SW 1271 (cell line): Measurements from ENCODE around the gene RRAD.

Experiments used
- DNase-seq, 2 experiments: peaks; one replicate each; lab custom pipeline; 2025; lab: John Stamatoyannopoulos, UW

The RRAD gene

GRCh38 chr16:66917741-66918140, 7.6 kb downstream of the RRAD start:
- no peak for DNase-seq

DNA sequence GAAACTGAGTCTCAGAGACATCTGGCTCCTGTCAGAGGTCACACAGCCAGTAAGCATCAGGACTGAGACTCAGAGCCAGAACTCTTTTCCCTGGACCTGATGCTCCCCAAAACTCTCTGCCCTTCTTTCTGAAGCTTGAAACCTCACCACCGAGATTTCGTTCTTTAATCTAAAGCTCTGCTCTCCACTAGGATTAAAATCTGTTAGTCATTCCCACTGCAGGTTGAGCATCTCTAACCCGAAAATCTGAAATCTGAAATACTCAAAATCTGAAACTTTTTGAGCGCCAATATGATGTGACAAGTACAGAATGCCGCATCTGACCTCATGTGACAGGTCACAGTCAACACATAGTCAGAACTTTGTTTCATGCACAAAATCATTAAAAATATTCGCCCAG, 8.8 kb downstream of the RRAD start:
- DNase-seq: no peak

DNA sequence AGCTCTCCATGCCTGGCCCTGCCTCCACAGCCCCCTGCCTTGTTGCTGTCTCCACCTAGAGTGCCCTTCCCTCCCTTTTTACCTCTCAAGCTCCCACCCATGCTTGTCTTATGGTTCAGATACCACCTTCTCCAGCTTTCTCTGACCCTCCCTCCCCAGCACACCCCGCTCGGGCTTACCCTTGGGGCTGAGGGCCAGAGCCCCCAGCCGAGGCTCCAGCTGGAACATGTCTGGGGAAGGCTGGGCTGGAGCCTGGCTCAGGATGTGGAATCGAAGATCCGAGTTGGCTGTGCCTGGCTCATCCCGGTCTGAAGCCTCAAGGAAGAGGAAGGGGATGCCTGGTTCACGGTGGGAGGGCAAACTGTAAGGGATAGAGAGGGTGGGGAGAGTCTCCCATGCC, 10.3 kb downstream of the RRAD start:
- no peak for DNase-seq

DNA sequence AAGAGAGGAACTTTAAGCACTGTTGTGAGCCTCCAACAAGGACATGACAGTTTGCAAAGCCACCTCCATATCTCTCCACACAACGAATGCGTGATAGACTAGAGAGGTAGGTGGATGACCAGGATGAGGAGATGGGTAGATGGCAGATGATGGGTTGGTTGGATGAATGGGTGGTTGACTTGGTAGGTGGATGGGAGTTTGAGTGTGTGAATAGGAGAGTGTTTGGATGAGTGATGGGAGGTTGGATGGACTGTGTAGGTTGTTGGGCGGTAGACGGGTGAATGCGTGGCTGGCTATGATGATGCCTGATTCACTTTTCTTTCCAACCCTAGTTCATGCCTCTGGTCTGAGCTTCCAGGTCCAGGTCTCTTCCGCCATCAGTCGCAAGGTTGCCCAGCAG, 10.8 kb downstream of the RRAD start:
- DNase-seq: no peak

GRCh38 chr16:66913711-66914110, 11.6 kb downstream of the RRAD start:
- DNase-seq: no peak

DNA sequence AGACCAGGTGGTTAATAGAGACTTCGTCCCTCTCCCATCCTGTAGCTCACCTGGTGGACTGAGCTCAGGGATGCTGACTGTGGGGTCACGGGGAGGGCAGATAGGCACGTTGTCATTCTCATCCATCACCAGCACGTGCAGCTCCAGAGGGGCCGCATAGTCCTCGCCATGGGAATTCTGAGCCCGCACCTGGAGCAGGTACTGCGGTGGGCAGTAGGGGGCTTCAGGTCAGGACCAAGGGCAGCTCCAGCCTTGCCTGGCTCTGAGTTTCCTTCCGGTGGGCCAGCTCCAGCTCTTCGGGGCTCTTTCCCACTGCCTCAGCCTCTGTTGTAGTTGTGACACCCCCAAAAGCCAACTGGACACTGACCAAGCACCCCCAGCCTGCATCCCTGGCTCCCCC, 12.3 kb downstream of the RRAD start:
- no peak for DNase-seq

DNA sequence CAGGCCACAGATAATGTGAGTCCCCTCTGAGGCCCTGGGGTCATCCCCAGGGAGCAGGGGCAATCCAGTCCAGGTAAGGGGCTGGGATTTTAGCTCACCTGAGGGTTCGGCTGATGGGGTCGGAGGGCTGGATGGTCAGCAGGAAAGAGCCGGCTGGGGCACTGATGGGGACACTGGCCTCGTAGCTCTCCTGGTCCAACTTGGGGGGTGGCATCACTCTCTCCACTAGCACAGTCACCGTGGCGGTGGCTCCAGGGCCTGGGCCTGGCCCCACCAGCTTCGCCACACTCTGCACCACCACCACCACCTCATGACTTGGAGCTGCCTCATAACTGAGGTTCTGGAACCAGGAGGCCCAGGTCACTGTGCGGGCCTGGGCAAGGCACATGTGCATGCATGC, 13.5 kb downstream of the RRAD start:
- no peak for DNase-seq

GRCh38 chr16:66911112-66911511, 14.2 kb downstream of the RRAD start:
- DNase-seq: no peak

- no peak for DNase-seq
Measured at GRCh38 chr16:66910175-66910940, 15.0 kb downstream of the RRAD start.

DNA sequence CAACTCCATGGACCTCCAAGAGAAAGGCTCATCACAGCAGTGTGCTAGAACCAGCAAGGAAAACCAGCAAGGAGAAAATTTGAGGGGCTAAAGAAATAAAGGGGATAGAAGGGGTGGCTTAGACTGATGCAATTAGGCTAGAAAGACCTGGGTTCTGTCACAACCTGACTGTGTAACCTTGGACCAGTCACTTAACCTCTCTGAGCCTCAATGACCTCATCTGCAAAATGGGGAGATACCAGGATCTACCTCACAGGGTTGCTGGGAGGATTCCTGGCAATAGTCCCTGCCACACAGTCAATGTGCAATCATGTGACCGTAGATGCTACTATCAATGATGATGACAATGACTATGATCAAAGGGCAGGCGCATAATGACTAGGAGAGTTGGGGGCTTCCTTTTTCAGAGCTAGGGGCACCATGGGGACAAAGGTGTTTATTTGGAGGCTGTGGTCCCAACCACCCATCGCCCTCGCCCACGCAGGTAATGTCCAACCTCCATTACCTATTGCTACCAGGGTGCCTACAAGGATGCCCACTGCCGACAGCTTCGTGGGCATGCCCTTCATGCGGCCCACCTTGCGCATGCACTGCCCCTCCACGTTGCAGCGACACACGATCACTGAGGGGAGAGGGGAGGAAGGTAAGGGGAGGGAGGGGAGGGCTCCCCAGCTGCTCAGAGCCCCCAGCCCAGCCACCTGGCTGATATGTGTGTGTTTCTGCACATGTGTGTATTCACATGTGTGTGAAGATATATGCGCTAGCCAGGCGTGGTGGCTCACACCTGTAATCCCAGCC, 16.4 kb downstream of the RRAD start:
- no peak for DNase-seq

DNA sequence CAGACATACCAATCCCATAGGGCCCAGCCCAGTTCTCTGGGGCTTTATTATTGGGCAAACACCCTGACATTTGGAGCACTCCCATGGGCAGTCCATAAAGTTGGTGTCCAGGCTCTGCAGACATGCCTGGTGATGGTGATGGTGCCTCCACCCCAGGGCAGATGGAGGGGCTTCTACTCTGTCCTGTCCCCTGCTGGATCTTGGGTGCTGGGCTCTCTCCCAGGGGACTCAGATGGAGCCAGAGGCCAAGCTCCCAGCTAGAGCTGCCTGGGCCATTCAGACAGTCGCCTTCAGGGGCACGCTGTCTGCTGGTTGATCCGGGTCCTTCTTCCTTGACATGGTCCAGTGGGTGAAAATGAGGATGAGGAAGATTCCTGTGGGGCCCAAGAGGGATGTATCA, 17.2 kb downstream of the RRAD start:
- no peak for DNase-seq

GRCh38 chr16:66906916-66907836, 18.2 kb downstream of the RRAD start:
- no peak for DNase-seq

- DNase-seq: no peak
Measured at GRCh38 chr16:66905633-66906539, 19.4 kb downstream of the RRAD start.

DNA sequence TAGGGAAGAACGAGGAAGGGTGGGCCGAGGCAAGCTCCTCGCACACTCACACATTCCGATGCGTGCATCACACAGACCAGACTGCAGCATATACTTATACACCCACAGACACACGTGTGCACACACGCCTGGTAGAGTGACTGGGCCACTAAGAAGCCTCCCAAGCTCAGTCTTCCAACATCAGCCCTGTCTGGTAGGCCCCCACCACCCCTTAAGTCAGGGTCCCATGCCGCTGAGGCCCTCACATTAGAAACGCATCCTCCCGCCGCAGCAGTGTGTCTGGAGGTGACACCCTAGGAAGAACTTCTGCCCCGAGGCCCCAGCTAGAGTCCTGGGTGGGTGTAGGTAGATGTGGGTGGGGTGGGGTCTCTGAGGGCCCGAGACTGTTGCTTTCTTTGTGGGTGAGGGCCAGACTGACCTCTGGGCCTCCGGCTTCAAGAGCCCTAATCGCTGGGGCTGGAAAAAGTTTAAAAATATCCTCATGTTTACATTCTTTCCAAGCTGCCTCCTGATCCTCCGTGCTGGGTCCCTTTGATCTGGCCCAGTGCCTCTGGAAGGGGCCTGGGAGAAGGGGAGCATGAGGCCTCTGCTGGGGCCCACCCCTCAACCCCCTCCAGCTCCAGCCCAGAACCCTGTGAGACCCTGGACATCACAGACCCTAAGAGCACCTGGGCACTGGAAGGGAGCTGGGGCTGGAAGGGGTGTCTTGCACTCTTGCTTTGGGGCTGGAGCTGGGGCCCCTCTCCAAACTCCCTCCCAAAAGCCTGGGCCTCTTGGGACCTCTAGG, 20.3 kb downstream of the RRAD start:
- no peak for DNase-seq

GRCh38 chr16:66904428-66904845, 20.9 kb downstream of the RRAD start:
- no peak for DNase-seq

GRCh38 chr16:66903544-66904427, 21.5 kb downstream of the RRAD start:
- DNase-seq: no peak

DNA sequence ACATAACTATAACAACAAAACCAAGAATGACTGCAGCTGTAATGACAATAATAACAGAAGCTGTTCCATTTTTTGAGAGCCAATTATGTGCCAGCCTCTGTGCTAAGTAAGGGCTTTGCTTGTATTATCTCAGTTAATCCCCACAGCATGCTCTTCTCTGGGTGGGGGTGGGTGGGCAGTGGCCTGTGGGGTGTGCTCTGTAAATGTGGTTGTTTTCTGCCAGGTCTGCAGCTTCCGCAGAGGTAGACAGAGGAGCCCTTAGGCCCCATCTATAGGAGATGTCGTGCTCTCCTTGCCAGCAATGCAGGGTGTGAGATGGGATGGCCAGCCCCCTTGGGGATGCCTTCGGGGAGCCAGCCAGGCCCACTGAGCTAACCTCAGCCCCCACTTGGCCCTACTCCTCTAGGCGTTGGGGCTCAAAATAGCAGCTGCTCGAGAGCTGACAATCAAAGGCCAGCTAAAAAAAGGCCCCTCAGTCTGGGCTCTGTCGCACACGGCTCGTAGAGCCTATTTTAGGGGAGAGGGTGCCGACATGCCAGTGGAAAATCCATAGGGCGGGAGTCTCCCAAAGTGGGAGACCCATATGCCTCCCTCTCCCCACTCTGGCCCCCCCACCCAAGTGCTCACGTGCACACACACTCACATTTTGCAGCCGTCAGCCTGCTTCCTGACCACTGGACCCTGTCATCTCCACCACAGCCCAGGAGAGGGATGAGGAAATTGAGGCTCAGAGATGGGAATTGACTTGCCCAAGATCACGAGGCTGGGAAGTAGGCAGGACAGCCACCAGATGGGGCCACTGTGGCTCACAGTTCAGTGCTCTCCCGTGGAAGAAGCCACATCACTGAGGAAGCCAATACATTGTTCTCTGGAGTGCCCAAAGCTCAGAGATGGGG, 22.4 kb downstream of the RRAD start:
- DNase-seq: no peak

- no peak for DNase-seq
Measured at GRCh38 chr16:66901626-66902025, 23.7 kb downstream of the RRAD start.
